GF-D8 (cell line): ENCODE data around the gene OSGEPL1.
"Not testable (repeated sequence)": the region's sequence is repeated elsewhere in the genome, so short reads cannot be mapped to it uniquely, and the experiment has no call there.

Source experiments
- DNase-seq: peaks from one replicate; lab custom pipeline; 2025; lab: John Stamatoyannopoulos, UW

OSGEPL1 gene, protein sequence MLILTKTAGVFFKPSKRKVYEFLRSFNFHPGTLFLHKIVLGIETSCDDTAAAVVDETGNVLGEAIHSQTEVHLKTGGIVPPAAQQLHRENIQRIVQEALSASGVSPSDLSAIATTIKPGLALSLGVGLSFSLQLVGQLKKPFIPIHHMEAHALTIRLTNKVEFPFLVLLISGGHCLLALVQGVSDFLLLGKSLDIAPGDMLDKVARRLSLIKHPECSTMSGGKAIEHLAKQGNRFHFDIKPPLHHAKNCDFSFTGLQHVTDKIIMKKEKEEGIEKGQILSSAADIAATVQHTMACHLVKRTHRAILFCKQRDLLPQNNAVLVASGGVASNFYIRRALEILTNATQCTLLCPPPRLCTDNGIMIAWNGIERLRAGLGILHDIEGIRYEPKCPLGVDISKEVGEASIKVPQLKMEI

DNA sequence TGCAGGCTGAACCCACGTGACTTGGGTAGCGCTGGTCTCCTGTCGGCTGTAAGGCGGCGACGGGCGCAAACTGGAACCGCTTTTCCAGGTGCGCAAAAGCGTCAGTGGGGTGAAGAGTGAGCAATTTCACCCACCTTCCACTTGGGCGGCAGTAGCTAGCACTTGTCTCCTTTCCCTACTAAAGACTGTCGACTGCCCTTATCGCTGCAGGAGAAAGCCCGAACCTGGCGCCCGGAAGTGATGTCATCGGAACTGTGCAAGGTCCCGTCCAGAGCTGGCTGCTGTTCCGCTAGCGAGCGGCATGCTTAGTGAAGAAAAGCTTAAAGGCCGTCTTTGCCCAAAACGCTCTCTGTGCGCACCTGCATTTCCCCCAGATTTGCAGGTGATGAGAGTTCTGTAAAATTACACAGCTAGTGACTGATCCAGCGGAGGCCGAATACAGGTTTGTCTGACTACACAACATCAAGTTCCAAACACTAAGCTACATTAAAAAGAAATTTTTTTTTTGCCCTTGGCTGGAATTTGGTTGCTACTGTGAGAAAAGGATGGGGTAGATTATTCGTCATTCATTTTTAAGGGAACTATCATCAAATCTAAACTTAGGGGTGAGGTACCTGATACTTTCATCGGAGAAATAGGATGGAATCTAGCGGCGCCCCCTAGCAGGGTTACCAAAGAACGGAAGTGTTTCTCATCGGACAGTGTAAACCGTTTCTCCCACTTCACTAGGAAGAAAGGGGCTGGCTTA is at the start of gene OSGEPL1:
Gene OSGEPL1 (minus strand): TSS at position 242 of the 748 bp plus-strand sequence. CDS start 1,152 bp downstream, outside the sequence.
- peak; percentile 86 for DNase-seq

DNA sequence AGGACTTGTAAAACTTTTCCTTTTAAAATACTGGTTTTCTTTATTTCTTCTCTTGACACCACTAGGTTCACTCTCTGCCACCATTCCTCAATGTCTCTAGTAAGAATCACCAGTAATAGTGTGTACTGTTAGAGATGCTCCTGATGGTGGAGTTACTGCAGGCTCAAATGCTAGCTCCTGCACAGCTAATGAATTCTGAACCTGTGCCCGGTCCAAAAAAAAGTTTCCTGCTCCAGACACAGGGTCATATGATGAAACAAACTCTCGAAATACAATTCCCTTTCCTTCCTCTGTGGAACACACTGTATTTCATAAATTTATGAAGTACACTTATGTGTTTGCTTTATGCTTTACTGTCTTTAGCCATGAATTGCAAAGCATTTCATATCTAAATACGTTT is 40.8 kb upstream of the OSGEPL1 start:
- DNase-seq, result no peak

DNA sequence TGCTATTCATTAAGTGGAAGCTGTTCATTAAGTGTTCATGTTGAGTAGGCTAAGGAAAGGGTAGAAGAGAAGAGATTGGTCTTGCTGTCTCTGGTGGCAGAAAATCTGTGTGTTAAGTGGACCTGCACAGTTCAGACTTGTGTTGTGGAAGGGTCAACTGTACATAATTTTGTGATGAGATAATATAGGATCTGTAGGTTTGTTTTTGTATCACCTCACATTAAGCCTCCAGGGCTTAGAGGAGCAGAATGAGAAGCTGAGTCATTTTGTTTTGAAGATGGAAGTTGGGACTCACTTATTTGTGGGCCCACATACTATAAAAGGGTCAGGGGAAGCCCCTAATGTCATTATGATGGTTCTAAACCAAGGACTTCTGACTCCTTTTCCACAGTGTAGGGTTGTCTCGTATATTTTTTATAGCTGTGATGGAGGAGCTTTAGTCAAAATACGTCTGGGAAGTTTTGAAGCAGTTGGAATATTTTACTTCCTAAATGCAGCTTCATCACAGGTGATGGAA is 39.9 kb upstream of the OSGEPL1 start:
- no peak for DNase-seq

DNA sequence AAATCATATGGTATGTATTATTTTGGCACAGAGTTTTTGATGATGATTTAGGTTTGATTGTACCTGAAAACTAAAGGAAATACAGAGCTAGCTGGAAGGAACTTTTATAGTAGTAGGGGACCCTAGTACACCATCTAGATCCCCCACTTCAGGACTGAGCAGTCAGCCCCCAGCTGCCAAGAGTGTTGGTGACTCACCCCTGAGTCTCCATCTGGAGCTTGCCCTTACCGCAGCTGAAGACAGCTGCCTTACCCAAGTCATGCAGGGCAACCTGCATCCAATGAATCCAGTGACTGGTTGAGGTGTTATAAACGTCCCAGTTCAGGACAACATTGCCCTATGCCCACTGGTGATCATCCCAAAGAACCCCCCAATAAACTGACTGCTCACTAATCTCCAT is 36.9 kb upstream of the OSGEPL1 start:
- DNase-seq, result no peak

DNA sequence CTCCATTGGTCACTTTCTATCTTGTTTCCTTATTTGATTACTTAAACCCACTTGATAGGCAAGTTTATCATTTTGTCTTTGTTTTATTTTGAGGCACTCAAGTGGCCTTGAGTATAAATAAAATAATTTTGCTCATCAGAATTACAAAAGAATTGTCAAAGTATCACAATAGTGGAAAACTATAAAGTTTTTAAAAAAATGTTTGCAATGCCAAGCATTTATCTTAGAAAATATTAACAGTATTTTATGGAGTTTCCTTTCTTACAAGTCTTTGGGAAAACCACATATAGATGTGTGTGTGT is 36.4 kb upstream of the OSGEPL1 start:
- DNase-seq, result no peak

DNA sequence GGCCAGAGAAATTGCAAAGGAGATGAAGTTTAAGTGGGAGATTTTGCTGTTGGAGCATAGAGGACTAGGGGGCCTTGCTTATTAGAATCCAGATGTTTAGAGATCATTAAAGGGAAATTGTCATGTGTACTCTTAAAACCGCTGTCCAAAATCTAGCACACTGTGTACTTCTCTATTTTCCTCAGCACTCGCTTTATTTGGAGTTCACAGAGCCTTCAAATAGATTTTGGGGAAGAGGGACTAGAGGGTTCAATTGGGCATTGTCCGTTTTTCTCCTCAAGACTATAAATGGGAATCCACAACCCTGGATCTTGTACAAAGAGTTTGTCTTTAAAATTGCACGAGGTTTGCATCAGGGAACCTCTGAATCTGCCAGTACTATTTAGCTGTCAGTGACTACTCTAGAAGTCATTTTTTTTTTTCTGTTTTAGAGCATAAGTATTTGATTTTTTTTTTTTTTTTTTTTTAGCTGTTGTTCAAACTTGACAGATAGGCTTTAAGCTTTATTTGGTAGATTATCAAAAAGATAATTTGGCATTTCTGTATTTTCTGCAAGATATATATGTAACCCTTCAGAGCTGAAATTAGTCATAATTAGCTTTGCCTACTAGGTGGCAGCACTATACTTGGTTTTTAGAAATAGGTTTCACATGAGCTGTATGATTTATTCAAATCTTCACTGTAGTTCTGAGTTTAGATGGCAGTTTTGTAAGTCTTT is 35.9 kb upstream of the OSGEPL1 start:
- peak; percentile 2 for DNase-seq

DNA sequence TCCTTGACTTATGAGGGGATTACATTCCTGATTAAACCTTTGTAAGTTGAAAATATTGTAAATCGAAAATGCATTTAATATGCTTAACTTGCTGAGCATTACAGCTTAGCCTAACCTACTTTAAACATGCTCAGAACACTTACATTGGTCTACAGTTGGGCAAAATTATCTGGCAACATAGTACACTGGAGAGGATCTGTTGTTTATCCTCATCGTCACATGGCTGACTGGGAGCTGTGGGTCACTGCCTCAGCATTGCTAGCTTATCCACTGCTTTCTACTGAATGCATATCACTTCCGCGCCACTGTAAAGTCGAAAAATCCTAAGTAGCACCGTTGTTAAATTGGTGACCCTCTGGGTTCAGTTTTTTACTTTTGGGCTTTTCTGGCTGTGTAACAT is 35.3 kb upstream of the OSGEPL1 start:
- no peak for DNase-seq

DNA sequence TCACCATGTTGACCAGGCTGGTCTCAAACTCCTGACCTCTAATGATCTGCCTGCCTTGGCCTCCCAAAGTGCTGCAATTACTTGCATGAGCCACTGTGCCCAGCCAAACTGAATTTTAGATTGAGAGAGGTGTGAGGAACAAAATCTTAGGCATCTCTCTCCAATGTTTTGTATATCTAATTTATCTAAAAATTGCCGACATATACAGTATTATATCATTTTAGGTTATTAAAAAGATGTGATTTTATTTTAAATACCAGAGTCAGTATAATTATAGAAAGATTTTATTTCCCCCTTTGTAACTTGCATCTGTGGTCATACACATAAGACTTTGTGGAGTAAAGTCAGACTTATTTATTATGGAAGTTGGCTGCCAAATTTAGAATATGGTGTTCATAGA is 31.7 kb upstream of the OSGEPL1 start:
- no peak for DNase-seq

DNA sequence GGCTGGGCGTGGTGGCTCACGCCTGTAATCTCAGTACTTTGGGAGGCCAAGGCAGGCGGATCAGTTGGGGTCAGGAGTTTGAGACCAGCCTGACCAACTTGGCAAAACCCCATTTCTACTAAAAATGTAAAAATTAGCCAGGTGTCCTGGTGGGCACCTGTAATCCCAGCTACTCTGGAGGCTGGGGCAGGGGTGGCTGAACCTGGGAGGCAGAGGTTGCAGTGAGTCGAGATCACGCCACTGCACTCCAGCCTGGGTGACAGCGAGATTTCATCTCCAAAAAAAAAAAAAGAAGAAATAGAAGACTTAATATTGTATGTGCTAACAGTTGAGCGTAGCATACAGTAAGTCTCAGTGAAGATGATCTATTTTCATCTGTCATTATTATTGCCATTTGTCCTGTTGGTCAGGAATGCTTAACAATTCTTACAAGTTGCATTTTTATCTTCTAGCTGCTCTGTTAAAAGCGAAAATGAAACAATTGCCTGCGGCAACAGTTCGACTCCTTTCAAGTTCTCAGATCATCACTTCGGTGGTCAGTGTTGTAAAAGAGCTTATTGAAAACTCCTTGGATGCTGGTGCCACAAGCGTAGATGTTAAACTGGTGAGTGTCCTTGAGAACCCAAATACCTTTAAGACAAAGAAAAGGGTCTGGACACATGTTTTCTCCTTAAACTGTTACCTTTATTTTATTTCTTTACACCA is 28.9 kb upstream of the OSGEPL1 start:
- DNase-seq, result no peak

DNA sequence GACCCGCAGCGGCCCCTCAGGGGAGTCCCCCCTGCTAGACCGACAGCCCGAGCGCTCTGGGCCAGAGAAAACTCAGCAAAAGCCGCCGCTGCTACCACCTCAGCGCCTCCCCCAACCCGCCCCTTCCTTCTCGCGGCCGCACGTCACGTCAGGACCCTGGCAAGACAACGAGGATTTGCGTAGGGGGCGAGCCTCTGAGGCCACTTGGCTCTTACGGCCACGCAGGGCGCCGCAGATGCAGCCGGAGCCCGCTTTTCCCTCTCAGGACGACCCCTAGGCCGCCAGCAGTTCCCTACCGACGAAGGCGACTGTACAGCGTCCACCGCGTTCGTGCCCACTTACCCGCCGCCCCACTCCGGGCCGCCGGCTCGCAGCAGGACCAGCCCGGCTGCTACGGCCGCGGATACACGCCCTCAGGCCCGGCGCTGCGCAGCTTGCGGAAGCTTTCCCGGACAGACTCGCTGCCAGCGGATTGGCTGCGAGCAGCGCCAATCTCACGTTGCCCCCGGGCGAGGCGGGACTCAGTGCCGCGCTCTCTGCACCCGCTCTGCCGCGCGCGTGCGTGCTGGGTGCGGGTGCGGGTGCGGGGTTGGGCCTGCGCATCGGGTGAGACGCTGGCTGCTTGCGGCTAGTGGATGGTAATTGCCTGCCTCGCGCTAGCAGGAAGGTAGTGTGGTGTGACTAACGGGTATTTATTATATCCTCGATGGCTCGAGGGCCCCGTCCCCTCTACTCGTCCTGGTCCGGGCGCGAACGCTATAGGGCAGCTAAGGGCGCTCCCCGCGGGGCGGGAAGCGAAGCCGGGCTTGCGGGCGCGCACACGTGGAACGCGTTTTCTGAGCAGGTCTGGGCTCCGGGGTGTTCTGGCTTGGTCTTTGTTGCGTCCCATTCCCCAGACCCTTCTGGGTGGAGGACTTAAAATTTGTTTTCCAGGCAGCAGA is 21.6 kb upstream of the OSGEPL1 start, which contains the start of the genes ORMDL1 and PMS1:
Gene ORMDL1 (minus strand): TSS at position 413 of the 941 bp plus-strand sequence. CDS start 1,744 bp downstream, outside the sequence.
Gene PMS1 (plus strand): TSS at position 524 of the 941 bp plus-strand sequence. CDS start 7,360 bp downstream, outside the sequence.
- DNase-seq, result peak; percentile 83

DNA sequence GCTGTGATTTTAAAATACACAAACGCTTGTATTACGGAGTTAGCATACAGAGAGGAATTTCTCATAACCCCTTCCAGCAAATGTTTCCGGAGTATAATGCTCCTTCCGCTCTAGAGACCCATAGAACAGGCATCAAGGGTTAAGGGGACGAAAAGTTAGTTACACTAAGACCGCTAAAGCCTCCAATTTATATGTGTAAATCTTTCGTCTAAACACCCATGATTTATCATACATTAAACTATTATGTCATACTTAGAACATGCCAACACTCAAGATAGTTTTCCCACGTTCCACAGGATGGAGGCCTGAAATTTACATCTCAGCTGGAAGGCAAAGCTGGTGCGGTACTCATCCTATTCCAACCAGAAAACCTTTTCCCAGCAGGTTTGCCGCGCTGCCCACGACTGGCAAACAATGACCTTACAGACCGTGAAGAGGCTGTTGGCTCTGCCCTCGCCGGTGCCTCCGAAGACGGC is 20.9 kb upstream of the OSGEPL1 start:
- no peak for DNase-seq

DNA sequence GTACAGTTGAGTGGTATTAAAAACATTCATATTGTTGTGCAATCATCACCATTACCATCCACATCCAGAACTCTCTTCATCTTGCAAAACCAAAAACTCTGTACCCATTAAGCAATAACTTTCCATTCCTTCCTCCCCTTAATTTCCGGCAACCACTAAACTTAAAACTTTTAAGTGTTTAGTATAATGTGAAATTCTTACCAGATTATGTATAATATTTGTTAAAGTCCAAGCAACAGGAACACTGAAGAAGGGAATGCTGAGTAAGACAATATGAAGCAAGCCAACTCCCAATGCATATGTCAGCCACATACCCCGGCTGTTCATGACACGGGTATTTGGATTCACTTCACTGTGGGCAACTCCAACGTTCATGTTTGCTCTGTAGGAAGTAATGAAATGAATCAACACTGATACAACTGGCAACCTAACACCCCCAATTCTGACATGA is 19.7 kb upstream of the OSGEPL1 start:
- peak; percentile 13 for DNase-seq

DNA sequence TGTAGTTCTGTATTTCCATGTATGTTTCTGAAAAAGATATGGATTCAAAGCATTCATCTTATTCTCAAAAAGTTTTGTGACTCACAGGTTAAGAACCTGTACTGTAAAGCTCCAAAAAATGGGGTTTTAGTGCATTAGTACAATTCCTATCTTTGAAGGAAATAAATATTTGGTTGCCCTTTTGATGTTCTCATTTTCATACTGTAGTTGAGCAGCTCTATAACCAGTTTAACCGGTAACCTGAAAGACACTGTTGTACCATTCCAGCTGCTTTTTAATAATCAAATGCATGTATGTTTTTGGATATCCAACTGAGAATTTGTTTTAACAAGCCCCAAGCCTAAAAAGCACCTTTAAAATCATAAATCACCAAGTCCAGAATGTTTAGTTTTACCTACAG is 9.6 kb upstream of the OSGEPL1 start:
- no peak for DNase-seq

DNA sequence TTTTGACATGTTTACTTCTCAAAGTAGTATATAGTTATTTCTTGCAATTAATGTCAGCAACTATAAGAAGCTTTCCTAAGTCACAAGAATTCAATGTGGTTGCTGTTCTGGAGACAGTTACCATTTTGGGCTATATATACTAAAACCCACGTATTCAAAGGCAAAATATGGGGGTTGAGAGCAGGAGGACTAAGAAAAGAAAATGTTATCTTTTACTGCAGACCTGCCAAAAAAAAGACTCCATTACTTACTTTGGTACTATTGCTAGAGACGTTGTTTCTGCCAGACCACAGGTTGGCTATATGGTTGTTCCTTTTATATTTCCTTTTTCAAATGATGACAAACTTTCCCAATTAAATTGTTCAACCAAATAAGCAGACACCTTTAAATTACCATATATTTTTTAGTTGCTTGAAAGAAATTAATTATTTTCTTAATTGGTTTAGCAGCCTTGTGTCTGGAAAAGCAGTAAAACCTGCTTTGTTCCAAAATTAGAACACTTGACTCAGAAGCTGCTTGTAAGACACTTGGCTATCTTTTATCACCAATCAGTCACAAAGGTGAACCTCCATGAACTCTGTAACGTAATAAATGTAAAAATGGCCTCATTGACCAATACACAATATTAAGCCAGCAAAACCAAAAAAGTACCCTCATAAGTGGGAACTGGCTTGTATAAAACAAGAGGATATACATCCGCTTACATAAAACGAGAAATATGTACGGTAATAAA is 8.2 kb upstream of the OSGEPL1 start:
- DNase-seq, result no peak

DNA sequence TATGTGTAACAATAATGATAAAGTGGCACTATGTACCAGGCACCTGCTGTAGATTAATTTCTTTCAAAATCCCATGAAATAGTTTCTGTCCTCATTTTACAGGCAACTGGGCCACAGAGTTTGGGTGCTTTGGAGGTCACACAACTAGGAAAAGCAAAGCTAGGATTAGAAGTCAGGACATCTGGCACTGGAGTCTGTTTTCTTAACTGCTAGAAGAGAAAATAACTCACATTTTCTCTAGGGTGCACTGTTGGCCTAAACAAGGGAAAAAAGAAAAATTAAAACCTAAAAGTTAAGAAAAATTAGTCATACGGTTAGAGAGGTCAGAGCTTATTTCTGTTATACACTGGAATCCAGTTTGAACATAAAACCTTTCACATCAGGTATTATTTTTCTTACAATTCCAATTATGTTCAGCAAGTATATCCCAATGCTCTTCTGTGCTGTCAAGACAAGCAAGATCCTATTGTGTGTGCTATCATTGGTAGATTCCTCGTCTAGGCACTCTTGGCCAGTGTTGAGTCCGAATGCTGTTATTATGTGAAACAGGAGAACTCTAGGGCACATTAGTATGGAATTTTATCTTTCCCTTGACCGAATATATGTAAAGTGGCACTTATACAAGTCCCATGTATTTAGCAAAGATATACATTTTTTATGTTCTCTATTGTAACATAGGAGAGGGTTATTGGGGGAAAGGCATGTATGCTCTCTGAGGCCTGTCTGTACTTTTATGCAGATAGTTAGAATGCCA is 1.5 kb upstream of the OSGEPL1 start:
- no peak for DNase-seq

DNA sequence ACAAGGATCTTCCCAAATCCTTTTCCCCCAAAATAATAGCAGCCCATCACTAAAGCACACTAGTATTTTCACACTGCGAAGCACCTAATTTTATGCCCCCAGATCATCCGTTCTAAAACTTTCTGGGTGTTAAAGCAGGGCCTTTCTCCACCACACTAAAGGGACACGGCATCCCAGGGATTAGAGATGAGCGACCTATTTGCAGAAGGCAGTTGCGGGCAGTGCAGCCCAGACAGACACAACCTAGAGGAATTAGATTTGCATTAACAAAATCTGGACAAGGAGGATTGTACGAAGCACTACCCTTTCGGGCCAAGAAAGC is 402 bp downstream of the OSGEPL1 start:
- no peak for DNase-seq

DNA sequence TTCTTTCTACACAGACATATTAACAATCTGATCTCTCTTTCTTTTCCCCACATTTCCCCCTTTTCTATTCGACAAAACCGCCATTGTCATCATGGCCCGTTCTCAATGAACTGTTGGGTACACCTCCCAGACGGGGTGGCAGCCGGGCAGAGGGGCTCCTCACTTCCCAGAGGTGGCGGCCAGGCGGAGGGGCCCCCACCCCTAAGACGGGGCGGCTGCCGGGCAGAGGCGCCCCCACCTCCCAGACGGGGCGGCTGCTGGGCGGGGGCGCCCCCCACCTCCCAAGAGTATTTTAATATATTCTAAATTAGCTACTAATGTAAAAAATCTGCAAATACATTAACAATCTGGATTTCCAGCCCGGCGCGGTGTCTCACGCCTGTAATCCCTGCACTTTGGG is 2.4 kb downstream of the OSGEPL1 start:
- not testable (repeated sequence) for DNase-seq

DNA sequence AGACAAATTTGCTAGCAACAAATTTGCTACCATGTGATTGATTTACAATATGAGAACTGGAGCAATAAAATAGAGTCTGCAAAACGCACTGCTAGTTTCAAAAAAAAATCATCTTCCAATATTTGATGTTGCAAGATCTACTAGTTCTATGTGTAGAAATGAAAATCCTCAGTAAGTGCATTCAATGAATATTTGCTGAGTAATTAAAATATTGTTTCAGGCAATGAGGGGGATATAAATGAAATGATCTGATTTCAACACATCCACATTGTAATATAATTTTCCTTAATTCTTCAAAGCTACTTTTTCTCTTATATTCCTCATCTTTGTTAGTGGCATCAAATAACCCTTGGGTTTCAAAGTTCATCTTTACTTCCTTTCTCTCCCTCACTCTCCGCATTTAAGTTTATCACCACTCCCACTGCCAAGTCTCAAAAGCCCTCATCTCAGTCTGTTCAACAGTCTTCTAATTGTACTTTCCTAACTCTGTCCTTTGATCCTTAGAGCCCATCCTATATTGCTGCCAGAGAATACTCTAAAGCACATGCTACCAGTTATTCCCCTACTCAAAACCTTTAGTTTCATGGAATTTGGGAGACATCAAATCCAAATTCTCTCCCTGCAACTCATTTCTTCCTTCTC is 6.2 kb downstream of the OSGEPL1 start:
- no peak for DNase-seq
